ENCODE results near the gene ARMC9.

Gene ARMC9

GRCh38 chr2:231204146-231204545 lies 5.7 kb downstream of the ARMC9 start:
- no peak for DNase-seq (ENCODE audit: low spot score)

GRCh38 chr2:231204581-231204980 lies 6.2 kb downstream of the ARMC9 start:
- DNase-seq (ENCODE audit: low spot score), result no peak

- DNase-seq (ENCODE audit: low spot score), result no peak
Measured at GRCh38 chr2:231207734-231208133, 9.3 kb downstream of the ARMC9 start.

GRCh38 chr2:231210782-231211181 lies 12.4 kb downstream of the ARMC9 start:
- no peak for DNase-seq (ENCODE audit: low spot score)

GRCh38 chr2:231211486-231211885 lies 13.1 kb downstream of the ARMC9 start:
- DNase-seq (ENCODE audit: low spot score), result no peak

GRCh38 chr2:231212329-231212845 lies 14.0 kb downstream of the ARMC9 start:
- DNase-seq (ENCODE audit: low spot score), result no peak

GRCh38 chr2:231213931-231214642 lies 15.7 kb downstream of the ARMC9 start:
- DNase-seq (ENCODE audit: low spot score), result no peak

GRCh38 chr2:231218366-231218765 lies 19.9 kb downstream of the ARMC9 start:
- DNase-seq (ENCODE audit: low spot score), result no peak

- DNase-seq (ENCODE audit: low spot score), result no peak
Measured at GRCh38 chr2:231219289-231219688, 20.9 kb downstream of the ARMC9 start.

- DNase-seq (ENCODE audit: low spot score), result peak; percentile 63
Measured at GRCh38 chr2:231221761-231222160, 23.3 kb downstream of the ARMC9 start.

GRCh38 chr2:231222318-231223000 lies 24.0 kb downstream of the ARMC9 start:
- peak; percentile 88 for DNase-seq (ENCODE audit: low spot score)

- DNase-seq (ENCODE audit: low spot score), result no peak
Measured at GRCh38 chr2:231223001-231223375, 24.6 kb downstream of the ARMC9 start.

GRCh38 chr2:231223458-231223976 lies 25.1 kb downstream of the ARMC9 start:
- DNase-seq (ENCODE audit: low spot score), result no peak

GRCh38 chr2:231227310-231228162 lies 29.1 kb downstream of the ARMC9 start:
- peak; percentile 94 for DNase-seq (ENCODE audit: low spot score)

GRCh38 chr2:231228223-231228622 lies 29.8 kb downstream of the ARMC9 start:
- DNase-seq (ENCODE audit: low spot score), result no peak

GRCh38 chr2:231228974-231229529 lies 30.6 kb downstream of the ARMC9 start:
- DNase-seq (ENCODE audit: low spot score), result no peak

- no peak for DNase-seq (ENCODE audit: low spot score)
Measured at GRCh38 chr2:231235217-231235616, 36.8 kb downstream of the ARMC9 start.

GRCh38 chr2:231238689-231239088 lies 40.3 kb downstream of the ARMC9 start:
- no peak for DNase-seq (ENCODE audit: low spot score)

GRCh38 chr2:231239751-231240150 lies 41.3 kb downstream of the ARMC9 start:
- DNase-seq (ENCODE audit: low spot score), result no peak

- no peak for DNase-seq (ENCODE audit: low spot score)
Measured at GRCh38 chr2:231241755-231242507, 43.5 kb downstream of the ARMC9 start.

- no peak for DNase-seq (ENCODE audit: low spot score)
Measured at GRCh38 chr2:231243866-231244265, 45.4 kb downstream of the ARMC9 start.
